Measurements from ENCODE around the gene ENTPD1.
"Not testable (repeated sequence)": the region's sequence is repeated elsewhere in the genome, so short reads cannot be mapped to it uniquely, and the experiment has no call there.

ENTPD1 gene

DNA sequence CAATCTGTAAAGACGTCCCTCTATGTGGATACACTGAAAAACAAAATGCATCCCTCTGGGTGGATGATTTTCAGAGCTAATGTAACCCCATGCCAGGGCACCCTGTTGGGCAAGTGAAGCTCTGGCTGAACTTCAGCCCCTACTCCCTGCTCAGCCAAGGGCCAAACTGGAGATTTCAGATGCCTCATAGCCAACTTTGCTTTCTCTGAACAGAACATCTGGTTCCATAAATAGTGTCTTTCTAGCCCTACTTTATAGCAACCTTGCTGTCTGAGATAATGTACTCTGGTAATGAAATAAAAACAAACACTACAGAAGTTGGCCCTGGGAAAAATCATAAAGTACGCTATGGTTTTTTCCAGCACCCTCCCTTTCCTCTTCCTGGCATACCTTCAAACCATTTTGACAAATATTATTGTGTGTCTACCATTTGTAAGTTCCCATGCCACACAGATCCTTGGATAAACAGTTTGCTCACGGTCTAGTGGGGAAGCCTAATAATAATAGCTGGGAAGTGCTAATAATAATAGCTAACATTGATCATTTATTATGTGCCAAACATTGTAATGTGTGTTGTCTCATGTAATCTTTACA, 3.4 kb downstream of the ENTPD1 start:
- DNase-seq: no peak

DNA sequence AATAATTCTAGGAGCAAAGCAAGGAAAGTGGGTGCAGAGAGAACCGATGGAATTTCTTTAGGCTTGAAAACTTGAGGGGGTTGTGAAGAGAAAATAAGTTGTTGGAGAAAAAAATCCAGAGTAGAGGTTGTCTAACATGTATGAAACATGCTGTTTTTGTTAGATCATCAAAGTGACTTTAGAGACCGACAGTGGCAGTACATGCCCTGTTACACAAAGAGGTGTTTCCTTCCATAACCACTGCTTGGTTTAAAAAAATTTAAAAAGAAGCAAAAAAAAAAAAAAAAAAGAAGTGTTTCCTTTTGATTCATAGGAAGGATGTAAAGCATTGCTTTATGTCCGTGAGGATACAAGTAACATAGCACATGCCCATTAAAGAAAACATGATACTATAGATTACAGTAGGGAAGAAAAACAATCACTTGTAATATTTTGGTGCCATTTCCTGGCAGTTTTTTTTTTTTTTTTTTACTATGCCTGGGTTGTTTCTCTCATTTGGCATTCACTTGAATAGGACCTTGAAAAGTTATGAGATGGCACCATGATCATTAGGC, 6.1 kb downstream of the ENTPD1 start:
- DNase-seq: no peak

DNA sequence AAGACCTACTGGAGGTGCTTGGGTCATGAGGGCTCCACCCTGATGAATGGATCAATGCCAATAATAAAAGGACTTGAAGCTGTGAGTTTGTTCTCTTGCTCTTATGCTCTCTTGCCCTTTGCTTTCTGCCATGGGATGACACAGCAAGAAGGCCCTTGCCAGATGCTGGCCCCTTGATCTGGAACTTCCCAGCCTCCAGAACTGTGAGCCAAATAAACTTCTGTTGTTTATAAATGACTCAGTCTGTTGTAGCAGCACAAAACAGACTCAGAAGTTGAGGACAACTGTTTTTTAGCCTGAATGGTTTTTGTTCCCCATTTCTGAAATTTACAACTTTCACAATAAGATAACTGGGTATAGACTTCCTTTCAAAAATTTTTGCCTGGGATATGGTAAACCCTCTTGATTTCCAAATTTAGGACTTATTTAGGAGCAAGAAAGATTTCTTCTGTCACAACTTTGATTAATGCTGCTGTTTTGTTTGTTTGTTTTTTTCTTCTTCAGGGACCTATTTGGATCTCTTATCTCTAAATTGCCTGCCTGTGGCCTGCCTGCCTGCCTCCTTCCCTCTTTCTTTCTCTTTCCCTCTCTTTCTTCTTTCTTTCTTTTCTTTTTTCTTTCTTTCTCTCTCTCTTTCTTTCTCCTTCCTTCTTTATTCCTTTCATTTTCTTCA, 12.1 kb downstream of the ENTPD1 start:
- DNase-seq: no peak

DNA sequence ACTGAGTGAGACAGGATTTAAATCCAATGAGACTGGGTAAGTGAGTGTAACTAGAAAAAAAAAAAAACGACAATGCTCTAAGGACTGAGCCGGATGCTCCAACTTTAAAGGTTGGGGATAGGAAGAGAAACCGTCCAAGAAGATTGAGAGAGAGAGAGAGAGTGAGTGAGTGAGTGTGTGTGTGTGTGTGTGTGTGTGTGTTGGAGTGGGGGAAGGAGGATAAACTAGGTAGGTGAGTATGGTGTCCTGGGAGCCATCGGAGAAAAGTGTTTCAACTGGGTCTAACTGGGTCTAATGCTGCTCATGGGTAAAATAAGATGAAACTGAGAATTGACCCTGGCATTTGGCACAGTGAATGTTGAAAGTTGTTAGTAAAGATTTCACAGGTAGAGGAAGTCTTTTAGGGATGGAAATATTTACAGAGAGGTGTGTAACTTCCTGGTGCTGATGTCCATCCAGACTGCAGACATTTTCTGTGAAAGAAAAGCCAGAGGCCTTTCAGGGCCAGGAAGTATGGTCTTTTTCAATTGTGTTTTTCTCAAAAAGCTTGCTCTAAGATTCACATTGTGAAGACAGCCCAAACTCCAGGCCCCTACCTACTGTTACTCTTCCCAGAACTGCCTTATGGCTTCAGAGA, 14.2 kb downstream of the ENTPD1 start:
- DNase-seq: no peak

DNA sequence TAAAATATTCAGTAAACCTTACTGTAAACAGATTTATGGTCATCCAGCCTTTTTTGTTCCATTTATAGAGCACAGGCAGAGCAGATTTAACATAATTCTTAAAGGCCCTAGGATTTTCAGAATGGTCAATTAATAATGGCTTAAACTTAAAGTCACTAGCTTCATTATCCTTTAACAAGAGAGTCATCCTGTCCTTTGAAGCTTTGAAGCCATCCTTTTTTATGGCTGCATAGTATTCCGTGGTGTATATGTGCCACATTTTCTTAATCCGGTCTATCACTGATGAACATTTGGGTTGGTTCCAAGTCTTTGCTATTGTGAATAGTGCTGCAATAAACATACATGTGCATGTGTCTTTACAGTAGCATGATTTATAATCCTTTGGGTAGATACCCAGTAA, 17.5 kb downstream of the ENTPD1 start:
- not testable (repeated sequence) for DNase-seq

DNA sequence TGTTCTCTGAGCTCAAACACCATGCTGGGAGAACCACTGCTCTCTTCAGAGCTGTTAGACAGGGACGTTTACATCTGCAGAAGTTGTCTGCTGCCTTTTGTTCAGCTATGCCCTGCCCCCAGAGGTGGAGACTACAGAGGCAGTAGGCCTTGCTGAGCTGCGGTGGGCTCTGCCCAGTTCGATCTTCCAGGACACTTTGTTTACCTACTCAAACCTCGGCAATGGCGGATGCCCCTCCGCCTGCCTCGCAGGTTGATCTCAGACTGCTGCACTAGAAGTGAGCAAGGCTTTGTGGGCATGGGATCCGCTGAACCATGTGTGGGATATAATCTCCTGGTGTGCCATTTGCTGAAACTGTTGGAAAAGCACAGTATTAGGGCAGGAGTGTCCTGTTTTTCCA, 21.7 kb downstream of the ENTPD1 start:
- not testable (repeated sequence) for DNase-seq

DNA sequence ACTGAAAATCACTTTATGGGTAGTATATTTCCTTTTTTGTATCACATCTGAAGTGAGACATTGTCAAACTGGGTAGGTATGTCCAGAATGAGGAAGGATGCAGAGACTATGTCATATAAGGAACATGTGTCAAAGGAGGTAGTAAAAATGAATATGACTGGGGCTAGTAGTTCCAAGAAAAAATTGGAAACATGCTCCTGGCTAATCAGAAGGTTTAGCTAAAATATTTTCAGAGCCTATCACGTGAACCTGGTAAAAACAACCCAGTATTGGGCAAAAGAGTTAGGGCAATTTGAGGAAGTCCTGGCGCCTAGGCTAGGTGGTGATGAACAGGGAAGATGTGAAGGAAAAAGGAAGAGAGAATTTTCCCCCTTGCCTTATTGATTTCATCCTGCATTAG, 26.4 kb downstream of the ENTPD1 start:
- no peak for DNase-seq

DNA sequence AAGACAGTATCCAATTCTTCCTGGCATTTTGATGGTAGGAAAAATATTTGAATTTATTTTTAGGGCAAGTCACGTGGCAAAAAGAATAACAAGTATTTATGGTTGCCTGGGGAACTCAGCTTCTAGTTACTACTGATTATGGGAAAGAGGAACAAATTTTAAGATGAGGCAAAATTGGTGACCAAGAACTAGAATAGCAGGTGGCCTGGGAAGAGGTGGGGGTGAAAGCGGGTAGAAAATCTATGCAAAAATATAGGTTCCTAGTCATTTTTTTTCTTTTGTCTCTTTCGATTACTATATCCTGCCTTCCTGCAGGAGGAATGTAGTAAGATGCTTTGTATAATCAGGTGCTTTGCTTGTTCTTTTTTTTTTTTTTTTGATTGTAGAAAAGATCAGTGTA, 27.8 kb downstream of the ENTPD1 start:
- DNase-seq: no peak

DNA sequence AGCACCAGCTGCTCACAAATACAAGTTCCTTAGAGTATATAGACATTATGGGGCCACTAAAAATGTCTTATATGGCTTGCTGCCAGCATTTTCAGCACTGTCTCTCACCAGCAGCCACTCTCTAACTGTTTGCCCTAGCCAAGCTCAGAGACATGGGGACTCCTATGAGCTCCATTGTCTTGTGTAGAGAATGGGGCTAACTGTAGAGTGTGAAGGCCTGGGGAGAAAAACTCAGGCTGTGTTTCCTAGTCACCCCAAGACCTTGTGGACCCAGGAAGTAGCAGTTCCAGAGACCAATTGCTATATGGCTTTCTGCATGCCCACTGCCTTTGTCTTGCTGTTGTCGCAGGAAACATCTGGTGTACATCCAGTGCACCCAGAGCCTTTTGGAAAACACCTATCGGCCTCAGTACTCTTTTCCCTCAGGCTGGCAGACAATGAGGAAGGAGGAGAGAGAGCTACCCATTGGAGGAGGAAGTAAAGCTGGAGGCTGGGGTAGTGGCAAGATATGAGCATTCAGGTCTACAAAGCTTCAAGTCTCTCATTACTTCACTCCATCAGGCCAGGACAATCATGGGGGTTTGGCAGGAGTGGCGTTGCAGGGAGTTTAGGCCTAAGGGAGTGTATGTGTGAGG, 28.4 kb downstream of the ENTPD1 start:
- no peak for DNase-seq

DNA sequence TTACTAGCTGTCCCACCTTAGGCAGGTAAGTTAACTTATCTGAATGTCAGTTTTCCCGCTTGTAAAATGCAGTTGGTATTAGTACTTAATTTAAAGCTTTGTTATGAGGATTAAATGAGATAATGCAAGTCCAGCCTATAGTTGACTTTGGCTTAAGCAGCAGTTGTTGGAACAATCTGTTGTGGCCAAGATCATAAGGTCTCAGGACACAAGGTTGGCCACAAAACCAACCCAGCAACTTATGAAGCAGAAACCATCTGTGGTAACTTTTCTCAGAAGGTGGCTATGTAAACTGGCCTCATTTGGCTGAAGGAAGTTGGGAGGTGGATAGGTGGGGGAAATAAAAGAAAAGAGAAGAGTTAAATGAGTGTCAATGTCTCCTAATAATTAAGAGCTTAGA, 29.4 kb downstream of the ENTPD1 start:
- no peak for DNase-seq

DNA sequence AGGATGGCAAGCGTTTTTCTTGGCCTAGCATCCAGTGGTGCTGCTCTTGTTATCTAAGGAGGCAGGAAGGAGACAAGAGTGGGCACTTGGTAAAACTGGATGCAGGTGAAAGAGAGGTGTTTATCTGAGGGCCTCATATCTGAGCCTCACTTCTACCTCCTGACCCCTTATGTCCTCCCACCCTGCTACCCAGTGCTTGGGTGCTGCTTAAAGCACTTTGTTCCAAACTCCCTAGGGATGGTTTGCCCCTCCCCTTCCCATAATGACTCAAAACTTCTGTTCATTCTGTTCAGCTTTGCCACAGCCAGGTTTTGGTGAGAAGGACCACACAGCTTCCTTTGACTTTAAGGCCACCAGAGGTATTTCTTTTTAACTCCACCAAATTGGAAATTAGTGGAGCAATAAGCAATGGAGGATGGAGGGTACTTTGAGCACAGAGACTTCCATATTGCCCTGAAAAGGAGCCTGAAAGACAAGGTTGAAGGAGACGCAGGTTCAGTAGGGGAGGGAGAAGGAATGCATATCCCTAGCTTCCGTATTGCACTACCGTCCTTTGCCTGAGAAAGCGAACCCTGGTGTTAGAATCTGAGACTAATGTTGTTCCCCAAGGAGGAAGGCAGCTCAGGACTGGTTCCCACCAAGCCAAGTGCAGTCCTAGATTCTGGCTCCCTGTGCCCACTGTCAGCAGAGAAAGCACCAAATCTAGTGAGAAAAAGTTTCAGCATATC, 30.1 kb downstream of the ENTPD1 start:
- no peak for DNase-seq

DNA sequence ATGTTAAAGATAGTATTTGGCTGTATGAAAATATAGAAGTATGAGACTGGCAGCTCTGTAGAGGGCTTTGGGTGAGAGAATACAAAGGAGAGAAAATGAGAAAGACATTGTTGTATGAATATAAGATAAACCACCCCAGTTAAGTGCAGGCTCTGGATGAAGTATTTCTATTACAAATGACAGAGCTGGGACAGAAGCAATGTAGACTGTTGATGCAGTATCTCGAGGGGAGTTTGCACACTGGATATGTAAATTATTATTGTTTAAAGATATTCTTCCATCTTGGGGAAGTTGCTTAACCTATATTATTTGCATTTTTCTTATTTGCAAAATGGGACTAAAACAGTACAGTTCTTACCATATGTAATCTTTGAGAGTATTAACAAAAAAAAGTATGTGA, 31.5 kb downstream of the ENTPD1 start:
- DNase-seq: no peak

DNA sequence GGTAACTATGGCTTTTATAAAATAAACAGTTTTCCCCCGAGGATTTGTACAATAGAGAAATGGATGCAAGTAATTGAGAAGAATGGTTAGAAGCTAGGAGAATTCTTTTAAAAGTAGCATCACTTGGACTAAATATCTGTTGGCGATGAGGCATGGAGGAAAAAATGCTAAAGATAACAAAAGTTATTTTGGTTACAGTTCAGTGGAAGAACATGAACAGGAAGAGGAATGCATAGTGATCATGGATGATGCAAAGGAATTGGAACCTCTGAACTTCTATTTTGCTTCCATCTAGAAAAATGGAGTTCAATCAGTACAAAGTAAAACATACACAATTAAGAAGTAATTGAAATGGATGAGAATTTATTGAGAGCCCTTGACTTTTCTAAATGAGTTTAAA, 32.9 kb downstream of the ENTPD1 start:
- no peak for DNase-seq

DNA sequence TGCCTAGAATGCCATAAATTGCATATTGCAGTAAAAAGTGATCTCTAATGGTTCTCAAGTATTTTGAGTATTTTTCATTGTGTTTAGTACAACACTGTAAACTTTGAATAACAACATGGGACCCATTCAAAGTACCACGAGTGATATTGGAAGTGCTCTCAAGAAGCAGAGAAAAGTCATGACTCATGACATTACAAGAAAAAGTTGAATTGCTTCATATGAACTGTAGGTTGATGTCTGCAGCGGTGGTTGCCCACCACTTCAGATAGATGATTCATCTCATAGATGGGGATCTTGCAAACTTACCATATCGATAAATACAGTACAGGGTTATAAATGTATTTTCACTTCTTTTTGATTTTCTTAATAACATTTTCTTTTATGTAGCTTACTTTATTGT, 33.9 kb downstream of the ENTPD1 start:
- DNase-seq: no peak

DNA sequence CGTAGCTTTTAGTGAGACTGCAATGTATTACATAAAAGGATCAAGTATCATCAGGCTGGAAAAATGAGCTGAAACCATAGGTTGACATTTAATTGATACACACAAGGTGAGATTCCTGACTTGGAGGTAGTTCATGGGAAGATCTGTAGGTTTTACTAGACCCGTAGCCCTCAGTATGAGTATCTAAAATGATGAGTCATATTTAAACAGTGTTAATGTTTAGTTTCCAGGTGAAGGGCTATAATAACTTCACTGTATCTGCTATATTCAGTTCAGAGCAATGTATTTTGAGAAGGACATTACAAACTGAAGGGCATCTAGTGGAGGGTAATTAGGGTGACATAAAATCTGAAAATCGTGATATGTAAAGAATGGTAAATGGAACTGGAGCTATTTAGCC, 35.0 kb downstream of the ENTPD1 start:
- DNase-seq: no peak

DNA sequence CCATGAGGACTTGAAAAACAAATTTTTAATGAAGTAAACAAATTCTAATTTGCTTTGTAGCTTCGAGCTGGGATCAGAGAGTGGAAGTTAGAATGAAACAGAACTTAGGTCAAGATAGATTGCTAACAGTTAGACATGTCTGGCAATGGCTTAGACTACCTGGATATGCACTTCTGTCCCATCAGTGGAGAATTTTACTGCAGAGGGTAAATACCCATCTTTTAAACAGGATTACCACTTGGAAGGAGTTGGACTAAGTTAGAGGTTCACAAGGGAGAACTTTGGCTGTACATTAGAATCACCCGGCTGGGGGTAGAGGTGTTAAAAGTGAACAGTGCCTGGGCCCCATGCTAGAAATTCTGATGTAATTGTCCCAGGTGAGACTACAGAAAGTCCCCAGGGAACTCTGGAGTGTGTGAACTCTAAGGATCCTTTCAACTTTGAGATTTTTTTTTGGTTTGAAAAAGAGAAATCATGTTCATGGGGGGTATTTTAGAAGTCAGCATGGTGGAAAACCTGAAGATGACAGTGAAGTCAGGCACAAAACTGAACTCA, 35.5 kb downstream of the ENTPD1 start:
- DNase-seq: no peak

DNA sequence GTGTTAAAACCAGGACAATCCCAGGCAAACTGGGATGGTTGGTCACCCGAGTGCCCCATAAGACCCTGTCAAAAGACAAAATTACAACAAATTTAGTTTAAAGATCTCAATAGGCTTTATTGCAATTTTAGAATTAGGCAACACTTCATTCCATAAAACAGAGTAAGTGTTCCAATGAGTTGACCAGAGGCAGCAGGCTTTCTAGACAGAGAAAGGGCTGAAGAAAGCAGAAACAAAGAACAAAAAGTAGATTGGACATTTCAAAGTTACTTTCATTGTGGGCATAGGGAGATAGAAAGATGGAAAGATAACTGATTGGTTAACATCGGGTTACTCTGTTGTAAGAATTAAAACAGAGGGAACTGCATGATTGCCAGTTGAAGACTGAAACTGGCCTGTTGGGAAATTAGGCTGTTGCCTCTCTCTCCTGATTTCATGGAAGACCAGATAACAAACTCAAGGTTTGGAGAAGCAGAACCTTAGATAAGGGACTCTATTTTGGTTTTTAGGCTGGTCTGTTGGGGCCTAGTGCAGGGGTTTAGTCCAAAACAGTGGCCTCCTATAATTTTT, 36.3 kb downstream of the ENTPD1 start:
- DNase-seq: no peak

DNA sequence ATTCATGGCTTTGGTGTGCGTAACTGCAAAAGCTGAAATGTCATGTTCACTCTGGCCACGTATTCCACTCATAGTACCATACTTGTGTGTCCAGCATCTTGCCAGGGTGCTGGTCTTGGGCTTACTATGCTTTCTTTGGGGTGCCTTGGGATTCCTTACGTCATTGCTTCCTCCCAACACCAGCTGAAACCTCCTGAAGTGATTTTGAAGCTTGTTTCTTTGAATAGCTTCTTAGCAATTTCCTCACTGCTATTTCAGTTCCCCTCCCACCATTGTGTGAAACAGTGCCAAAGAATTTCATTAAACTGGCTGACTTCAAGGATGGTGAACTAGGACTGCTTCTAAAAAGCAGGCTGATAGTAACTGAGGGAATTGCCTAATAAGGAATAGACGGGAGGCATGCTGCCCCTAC, 36.9 kb downstream of the ENTPD1 start:
- no peak for DNase-seq

DNA sequence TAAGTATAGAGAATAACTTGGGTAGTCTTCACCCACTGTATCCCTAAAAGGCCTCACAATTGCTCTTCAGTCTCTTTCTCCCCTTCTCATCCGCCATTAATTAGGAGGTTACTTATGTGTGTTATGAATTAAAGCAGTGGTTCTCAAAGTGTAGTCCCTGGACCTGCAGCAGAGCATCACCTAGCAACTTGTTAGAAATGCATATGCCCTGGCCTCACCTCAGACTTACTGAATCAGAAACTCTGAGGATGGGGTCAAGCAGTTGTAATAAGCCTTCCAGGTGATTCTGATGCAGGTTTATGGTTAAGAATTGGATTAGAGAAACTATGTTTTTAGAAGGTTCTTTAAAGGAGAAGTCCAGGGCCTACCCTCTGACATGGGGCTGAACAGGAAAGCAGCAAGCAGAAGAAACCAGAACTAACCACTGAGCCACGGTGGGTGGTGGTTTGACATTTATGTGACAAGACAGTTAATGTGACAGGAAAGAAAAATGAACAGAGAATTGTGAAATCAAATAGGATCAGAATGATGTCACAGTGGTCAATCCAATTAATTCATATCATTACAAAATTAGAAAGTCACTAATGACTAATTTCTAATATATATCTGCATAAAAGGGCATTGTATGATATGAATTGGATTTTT, 37.6 kb downstream of the ENTPD1 start:
- no peak for DNase-seq

DNA sequence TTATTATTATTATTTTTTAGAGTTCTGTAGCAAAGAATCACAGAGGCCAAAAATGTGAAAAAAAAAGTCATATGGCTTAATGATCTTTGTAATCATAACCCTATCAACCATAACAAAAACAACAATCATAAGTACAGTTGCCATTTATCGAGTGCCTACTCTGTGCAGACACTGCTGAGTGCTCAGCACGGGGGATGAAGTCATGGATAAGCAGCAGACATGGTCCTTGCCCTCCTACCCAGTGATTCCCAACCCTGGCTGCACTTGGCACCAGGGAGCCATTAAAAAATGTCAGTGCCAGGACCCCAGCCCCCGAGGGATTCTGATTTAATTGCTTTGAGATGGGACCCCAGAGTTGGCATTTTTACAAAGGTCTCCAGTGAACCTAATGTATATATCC, 38.2 kb downstream of the ENTPD1 start:
- DNase-seq: no peak

DNA sequence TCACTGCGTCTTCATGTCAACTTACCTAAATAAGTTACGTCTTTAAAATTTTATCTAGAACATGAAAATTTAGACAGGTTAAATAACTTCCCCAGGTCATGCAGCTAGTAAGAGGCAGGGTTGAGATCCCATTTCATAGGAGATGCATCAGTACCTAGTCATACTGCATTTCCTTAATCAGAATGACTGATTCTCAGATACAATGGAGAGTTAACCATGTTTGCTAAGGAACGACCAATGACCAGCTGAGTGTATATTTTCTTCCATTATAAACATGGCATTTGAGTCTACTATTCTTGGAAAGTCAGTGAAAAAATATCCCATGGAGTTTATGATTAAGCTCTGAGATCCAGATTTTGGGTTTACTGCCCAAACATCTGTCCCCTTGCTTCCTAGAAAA, 39.6 kb downstream of the ENTPD1 start:
- no peak for DNase-seq

DNA sequence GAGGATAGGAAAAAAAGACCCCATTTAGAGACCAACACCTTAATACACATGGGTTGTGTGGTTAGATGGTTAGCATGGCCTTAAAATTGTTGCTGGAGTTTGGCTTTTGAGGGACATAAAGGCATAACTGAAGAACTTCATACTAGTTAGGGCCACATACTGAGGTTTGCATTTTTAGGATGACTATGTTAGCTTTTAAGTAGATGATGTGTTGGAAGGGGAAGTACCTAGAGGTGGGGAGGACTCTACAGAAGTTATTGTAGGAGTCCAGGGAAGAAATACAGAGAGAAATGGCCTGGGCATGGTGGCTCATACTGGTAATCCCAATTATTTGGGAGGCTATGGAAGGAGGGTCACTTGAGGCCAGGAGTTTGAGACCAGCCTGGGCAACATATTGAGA, 40.5 kb downstream of the ENTPD1 start:
- no peak for DNase-seq

All from stimulated activated CD4-positive, alpha-beta T cell treated with anti-CD3 and anti-CD28 coated beads, Interleukin-1b, Interleukin-23, amount 100 ng/mL, for 48 hours (primary cell).